ENCODE measurements around the gene UNC5C. TPM values are rescaled to one million over a fixed set of nuclear protein-coding genes. Genes with fewer than 3 reads are reported as not detected.

Gene UNC5C
- polyA plus RNA-seq, 1 of the 3 experiments (the other 2 are of a cell fraction) = 3.3 TPM

DNA sequence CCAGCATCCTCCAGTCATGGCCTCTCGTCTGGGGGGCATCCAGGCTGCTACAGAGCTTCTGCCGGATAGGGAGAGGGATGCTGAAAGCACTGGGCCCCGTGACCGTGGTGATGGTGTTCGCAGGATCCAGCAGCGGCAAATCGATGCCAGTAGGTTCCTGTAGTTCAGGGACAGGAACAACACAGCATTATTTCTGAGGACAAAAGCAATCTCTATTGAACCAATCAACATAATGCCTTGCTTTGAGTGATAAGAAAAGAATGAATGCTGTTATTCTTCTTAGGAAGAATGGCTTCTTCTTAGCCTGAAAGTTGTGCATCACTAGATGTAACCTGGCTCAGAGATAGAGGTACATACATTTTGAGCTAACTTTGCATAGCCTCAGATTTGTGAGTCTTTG, 378.6 kb downstream of the UNC5C start:
- H3F3A ChIP-seq (replicated peaks; ENCODE audit: insufficient read depth) = no peaks in the 10 kb centered on the region
- peaks cover 0 to 43% of the 10 kb centered on the region in 2 experiments for H3K36me3 ChIP-seq (replicated peaks in 1 of 2; ENCODE audit: control insufficient read depth in 1 of 2, insufficient read depth in 2 of 2, low read length in 1 of 2)
- H3K4me2 ChIP-seq = no peak overlapping the region
- TF ChIP-seq CHD2 (IDR thresholded peaks at IDR 0.05; ENCODE audit: low read length, partially characterized antibody) (no peak), YY1 (IDR thresholded peaks at IDR 0.05; ENCODE audit: low read depth) (no peak)
- TF ChIP-seq, protein P1, sequence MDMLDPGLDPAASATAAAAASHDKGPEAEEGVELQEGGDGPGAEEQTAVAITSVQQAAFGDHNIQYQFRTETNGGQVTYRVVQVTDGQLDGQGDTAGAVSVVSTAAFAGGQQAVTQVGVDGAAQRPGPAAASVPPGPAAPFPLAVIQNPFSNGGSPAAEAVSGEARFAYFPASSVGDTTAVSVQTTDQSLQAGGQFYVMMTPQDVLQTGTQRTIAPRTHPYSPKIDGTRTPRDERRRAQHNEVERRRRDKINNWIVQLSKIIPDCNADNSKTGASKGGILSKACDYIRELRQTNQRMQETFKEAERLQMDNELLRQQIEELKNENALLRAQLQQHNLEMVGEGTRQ (IDR thresholded peaks at IDR 0.05; ENCODE audit: borderline replicate concordance, low read depth, low read length) = no peak
- TF ChIP-seq, protein P2, sequence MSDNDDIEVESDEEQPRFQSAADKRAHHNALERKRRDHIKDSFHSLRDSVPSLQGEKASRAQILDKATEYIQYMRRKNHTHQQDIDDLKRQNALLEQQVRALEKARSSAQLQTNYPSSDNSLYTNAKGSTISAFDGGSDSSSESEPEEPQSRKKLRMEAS (IDR thresholded peaks at IDR 0.05; ENCODE audit: low read depth) = no peak
- WGBS (ENCODE audit: low lambda C conversion rate) = 100% methylated on average over 2 of the region's 7 CpGs
- ChIA-PET CTCF (interaction anchor here (0.8 to 2.3 kb wide), 2 partner anchors 11 to 375 kb away, joined by 3 to 7 read pairs; no protein-coding TSS in a partner anchor), POLR2A (interaction anchor here (0.9 kb wide), 1 partner anchor 378 kb away, joined by 4 read pairs; no protein-coding TSS in a partner anchor)
- DNase-seq = no peak
- no peaks in the 10 kb centered on the region for H4K20me1 ChIP-seq (ENCODE audit: insufficient read depth)
- H3K9me3 ChIP-seq = no peaks in the 10 kb centered on the region
- H2AFZ ChIP-seq (ENCODE audit: low read depth) = no peak overlapping the region
- H3K9me2 ChIP-seq = no peaks in the 10 kb centered on the region
- H3K4me3 ChIP-seq (ENCODE audit: low read depth in 2 of 2, low read length in 1 of 2) = no peak overlapping the region
- H3K4me1 ChIP-seq (ENCODE audit: control insufficient read depth in 1 of 2, insufficient read depth in 2 of 2, low read depth in 1 of 2, low read length in 1 of 2) = peaks cover 0 to 13% of the 10 kb centered on the region in 2 experiments; a peak in 2 of 4 replicates
- H3K79me2 ChIP-seq (ENCODE audit: insufficient read depth) = no peaks in the 10 kb centered on the region
- H3K9ac ChIP-seq = no peak overlapping the region
- no peaks in the 10 kb centered on the region for H3K27me3 ChIP-seq (ENCODE audit: insufficient read depth)
- peak overlapping the region in 1 of 2 experiments; percentile 58; a peak in 2 of 4 replicates for H3K27ac ChIP-seq (ENCODE audit: low read depth in 2 of 2, low read length in 1 of 2)

DNA sequence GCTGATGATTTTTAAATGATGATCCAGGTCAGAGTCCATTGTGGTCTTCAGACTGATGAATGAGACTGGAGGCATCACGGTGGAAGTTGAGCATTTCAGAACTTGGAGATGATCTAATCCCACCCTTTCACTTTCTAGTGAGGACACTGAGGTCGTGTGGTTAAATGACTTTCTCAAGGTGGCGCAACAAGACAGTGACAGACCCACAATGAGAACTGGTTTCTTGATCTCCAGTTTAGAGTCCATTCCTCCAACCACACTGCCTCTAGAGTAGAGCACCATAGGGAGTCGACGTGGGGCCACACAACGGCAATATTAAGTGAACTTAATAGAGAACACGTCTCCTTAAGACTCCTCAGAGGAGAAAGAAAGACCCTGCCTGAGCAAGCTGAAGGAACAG, 381.0 kb downstream of the UNC5C start:
- no peaks in the 10 kb centered on the region for H3K27me3 ChIP-seq (ENCODE audit: insufficient read depth)
- H3K9me2 ChIP-seq = no peaks in the 10 kb centered on the region
- no peak overlapping the region for H3K4me3 ChIP-seq (ENCODE audit: low read depth in 2 of 2, low read length in 1 of 2)
- no peak overlapping the region for H3K4me2 ChIP-seq
- no peaks in the 10 kb centered on the region for H4K20me1 ChIP-seq (ENCODE audit: insufficient read depth)
- DNase-seq = no peak
- peaks cover 0 to 13% of the 10 kb centered on the region in 2 experiments; a peak in 2 of 4 replicates for H3K4me1 ChIP-seq (ENCODE audit: control insufficient read depth in 1 of 2, insufficient read depth in 2 of 2, low read depth in 1 of 2, low read length in 1 of 2)
- H3K9me3 ChIP-seq = no peaks in the 10 kb centered on the region
- H3K79me2 ChIP-seq (ENCODE audit: insufficient read depth) = no peaks in the 10 kb centered on the region
- H3K9ac ChIP-seq = no peak overlapping the region
- TF ChIP-seq, protein P3, sequence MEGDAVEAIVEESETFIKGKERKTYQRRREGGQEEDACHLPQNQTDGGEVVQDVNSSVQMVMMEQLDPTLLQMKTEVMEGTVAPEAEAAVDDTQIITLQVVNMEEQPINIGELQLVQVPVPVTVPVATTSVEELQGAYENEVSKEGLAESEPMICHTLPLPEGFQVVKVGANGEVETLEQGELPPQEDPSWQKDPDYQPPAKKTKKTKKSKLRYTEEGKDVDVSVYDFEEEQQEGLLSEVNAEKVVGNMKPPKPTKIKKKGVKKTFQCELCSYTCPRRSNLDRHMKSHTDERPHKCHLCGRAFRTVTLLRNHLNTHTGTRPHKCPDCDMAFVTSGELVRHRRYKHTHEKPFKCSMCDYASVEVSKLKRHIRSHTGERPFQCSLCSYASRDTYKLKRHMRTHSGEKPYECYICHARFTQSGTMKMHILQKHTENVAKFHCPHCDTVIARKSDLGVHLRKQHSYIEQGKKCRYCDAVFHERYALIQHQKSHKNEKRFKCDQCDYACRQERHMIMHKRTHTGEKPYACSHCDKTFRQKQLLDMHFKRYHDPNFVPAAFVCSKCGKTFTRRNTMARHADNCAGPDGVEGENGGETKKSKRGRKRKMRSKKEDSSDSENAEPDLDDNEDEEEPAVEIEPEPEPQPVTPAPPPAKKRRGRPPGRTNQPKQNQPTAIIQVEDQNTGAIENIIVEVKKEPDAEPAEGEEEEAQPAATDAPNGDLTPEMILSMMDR (IDR thresholded peaks at IDR 0.05) = no peak
- no peak for TF ChIP-seq TAF1 (IDR thresholded peaks at IDR 0.05; ENCODE audit: borderline replicate concordance, low read depth, low read length)
- TF ChIP-seq, protein P4, sequence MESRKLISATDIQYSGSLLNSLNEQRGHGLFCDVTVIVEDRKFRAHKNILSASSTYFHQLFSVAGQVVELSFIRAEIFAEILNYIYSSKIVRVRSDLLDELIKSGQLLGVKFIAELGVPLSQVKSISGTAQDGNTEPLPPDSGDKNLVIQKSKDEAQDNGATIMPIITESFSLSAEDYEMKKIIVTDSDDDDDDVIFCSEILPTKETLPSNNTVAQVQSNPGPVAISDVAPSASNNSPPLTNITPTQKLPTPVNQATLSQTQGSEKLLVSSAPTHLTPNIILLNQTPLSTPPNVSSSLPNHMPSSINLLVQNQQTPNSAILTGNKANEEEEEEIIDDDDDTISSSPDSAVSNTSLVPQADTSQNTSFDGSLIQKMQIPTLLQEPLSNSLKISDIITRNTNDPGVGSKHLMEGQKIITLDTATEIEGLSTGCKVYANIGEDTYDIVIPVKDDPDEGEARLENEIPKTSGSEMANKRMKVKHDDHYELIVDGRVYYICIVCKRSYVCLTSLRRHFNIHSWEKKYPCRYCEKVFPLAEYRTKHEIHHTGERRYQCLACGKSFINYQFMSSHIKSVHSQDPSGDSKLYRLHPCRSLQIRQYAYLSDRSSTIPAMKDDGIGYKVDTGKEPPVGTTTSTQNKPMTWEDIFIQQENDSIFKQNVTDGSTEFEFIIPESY (IDR thresholded peaks at IDR 0.05; ENCODE audit: borderline replicate concordance, low read depth) = no peak
- no peak for TF ChIP-seq TCF12 (IDR thresholded peaks at IDR 0.05)
- peak; percentile 27; the same call in 1 of the 2 replicates for TF ChIP-seq RAD21 (IDR thresholded peaks at IDR 0.05; ENCODE audit: low read length)
- TF ChIP-seq TEAD4 (IDR thresholded peaks at IDR 0.05; ENCODE audit: borderline replicate concordance, insufficient read depth) = no peak
- no peak for TF ChIP-seq MEF2A (IDR thresholded peaks at IDR 0.05; ENCODE audit: borderline replicate concordance, low read depth)
- TF ChIP-seq CHD2 (IDR thresholded peaks at IDR 0.05; ENCODE audit: low read length, partially characterized antibody) = no peak
- CTCF ChIA-PET = interaction anchor here (1.4 to 4.6 kb wide), 3 partner anchors 12 to 381 kb away, joined by 3 to 29 read pairs (median 7); partner anchors contain the start of gene UNC5C
- 85% methylated on average over 6 of the region's 7 CpGs for WGBS (ENCODE audit: low lambda C conversion rate)
- no peaks in the 10 kb centered on the region for H3F3A ChIP-seq (replicated peaks; ENCODE audit: insufficient read depth)
- peak overlapping the region in 1 of 2 experiments; percentile 39; a peak in 1 of 4 replicates for H3K27ac ChIP-seq (ENCODE audit: low read depth in 2 of 2, low read length in 1 of 2)
- peaks cover 0 to 54% of the 10 kb centered on the region in 2 experiments for H3K36me3 ChIP-seq (replicated peaks in 1 of 2; ENCODE audit: control insufficient read depth in 1 of 2, insufficient read depth in 2 of 2, low read length in 1 of 2)
- H2AFZ ChIP-seq (ENCODE audit: low read depth) = no peak overlapping the region
- POLR2A ChIA-PET = no interaction called here
